ENCODE data around the gene USP3.

GRCh38 chr15:63509955-63510940, 5.9 kb downstream of the USP3 start:
- TF ChIP-seq CTCF (IDR thresholded peaks at IDR 0.05) (no peak), POLR2A (IDR thresholded peaks at IDR 0.05) (no peak)
